Hepatic stellate cell (primary cell): ENCODE data around the gene VIPR2.

ENCODE experiments used
- DNase-seq: peaks from one replicate; pipeline ENCODE4 v3.0.0; 2011; ENCODE audit warnings: low spot score

VIPR2 gene

DNA sequence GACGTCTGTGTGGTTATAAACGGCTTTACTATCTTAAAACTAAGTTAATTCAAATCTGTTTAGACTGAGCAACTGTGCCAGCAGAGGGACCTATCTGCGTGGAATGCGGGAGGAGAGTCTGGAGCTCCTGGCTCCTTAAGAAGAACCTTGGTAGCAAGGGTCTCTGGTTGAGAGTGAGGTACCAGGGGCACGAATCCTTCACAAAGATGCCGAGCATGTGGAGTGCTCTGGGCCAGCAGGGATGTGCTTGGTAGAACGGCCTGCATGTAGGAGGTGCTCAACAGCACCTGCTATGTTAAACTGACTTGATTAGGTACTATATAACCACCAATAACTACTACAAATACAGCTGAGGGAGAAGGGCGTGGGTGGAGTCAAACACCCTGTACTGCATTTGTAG, 102.6 kb downstream of the VIPR2 start:
- no peak for DNase-seq

DNA sequence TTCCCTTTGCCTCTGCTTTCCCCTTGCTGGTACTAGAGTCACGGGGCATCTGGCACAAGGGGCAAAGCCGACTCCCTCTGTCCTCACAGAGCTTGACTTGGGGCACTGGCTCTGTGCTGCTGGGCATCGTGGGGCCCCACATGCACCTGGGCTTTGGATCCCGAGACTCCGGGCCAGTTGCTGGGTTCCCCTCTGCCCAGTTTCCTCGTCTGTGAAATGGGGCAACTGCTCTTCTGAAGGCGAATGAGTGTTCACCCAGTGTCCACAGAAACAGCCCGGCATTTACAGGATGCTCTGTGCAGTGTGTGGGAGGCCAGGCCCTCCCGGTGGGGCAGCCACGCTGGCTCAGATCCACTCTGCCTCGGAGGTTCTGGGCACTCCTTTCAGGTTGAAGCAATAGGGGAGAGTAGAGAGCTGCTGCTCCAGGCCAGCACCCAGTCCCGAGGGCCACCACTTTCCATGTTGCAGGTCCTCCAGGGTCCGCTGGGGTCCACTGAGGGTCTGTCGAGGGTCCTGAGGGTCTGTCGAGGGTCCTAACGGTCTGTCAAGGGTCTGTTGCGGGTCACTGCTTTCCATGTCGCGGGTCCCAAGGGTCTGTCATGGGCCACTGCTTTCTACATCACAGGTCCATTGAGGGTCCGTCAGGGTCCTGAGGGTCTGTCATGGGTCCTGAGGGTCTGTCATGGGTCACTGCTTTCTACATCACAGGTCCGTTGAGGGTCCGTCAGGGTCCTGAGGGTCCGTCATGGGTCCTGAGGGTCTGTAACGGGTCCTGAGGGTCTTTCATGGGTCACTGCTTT, 103.6 kb downstream of the VIPR2 start:
- DNase-seq, result no peak

DNA sequence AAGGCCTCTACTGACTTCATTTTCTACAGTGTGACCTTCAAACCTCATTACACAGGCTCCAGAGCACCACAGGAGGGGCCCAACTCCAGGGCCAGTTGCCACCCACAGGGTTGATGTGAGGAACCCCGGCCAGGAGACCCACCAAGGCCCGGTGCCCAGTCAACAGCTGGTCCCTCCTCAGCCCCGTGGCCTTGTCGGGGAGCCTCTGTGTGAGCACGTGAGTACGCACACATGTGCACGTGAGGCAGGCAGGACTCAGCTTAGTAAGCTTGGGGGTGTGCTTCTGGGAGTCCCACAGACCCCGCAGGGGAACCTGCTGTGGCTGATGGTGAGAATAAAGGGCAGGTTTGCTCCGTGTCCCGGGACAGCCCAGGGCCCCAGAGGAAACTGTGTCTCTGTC, 104.5 kb downstream of the VIPR2 start:
- no peak for DNase-seq

DNA sequence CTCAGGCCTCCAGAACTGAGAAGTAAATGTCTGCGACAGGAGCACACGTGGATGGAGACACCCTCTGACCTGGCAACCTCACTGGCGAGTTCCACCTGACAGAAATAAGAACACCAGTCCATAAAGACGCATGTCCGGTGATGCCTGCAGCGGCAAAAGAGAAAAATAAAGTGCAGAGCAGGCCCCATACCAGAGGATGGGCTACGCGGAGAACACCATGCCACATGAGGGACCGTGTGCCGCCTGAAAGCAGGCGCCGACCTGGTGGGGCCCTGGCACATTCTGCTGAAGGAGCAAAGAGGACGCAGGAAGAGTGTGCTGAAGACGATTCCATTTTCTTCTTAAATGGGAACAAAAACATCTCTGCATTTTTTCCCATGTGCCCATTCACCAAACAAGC, 105.0 kb downstream of the VIPR2 start:
- DNase-seq, result no peak

DNA sequence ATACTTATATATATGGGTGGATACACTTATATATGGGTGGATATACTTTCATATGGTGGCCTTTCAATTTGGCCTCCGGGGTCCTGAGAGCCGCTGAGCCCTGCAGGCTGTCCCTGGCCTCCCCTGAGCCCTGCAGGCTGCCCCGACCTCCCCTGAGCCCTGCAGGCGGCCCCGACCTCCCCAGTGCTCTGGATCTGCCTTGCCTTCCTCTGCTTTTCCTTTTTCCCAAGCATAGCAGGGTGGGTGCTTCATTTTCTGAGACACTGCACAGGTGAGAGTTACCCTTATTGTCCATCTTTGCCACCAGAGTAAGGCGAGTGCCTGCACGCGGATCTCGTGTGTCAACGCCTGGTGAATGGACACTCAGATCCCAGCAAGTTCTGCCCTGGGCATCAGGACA, 106.6 kb downstream of the VIPR2 start:
- no peak for DNase-seq

DNA sequence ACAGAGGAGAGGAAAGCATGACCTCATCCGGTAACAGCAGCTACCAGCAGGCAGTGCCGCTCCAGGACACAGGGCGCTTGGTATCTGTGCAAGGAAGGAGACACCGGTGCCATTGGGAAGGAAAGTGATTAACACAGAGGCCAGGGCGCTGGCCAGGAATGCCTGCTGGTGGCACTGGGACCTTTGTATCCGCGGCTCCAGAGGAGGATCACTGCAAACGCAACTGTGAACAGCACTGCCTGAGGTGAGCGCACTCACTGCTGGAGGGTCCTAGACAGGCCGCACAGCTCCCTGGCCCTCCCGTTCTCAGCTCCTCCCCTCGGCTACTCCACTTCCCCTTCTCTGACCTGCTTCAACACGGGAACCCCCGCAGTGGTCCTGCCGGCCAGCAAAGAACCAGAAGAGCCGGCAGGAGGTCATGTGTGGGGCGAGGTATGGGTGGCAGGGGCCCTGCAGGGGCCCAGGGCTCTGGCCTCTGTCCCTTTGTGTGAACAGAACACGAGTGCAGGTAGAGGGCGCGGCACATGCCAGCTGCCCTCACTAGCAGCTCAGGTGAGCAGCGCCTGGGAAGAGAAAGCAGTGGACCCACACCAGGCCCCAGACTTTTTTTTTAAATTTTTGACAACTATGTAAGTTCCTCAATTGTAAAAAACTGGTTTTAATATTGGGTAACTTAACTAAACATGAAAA, 107.6 kb downstream of the VIPR2 start:
- DNase-seq, result no peak

DNA sequence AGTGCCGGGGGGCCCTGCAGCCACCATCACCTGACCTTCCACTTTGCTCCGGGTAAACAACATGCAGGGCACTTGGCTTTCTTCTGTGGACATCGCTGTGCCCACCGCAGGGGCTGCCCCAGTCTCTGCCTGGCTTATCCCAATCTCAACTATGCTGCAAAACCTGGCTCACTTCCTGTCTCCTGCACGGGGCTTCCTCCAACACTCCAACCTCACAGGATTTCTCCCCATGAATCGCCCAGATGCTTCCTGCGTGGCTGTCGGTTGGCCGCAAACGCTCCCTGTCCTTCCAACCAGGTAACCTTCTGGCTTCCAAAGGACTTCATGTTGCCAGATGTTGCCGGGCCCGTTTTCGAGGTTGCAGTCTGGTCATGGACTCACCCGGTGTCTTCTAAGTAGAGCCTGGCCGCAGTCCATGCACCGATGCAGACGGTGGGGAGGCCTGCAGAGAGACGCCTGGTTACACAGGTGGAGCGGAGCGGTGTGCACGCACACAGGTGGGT, 109.0 kb downstream of the VIPR2 start:
- DNase-seq, result no peak

DNA sequence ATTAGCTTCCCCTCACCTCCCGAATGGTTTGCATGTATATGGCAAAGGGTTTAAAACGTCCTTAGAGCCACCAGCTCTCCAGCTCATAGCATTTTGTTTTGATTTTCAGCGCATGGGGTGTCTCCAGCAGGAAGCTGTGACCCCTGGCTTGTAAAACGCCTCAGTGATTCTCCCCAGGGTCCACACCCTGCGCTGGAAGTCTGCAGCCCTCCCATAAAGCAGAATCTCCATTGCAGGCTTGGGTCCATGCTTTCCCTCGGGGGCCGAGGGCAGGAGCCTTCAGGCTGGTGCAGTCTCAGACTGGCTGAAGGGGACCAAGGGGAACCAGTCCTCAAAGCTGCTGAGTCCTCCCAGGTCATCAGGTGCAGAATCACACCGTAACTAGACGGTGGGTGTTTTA, 109.7 kb downstream of the VIPR2 start:
- no peak for DNase-seq

DNA sequence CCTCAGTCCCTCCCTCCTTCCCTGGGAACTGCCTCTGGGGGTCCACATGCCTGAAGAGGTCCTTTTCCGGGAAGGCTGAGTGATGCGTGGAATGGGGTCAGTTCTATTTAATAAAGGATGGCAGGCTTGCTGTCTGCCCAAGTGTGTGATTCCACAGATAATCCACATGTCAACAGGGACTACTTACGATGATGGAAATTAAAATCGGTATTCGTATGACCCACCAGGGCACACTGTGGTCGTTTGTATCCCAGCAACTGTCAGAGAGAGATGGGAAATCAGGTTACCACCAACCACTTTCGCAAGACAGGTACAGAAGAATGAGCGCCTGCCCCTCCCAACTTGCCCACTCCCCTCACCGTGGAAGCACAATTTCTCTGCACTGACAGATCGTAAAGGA, 110.3 kb downstream of the VIPR2 start:
- DNase-seq, result no peak

DNA sequence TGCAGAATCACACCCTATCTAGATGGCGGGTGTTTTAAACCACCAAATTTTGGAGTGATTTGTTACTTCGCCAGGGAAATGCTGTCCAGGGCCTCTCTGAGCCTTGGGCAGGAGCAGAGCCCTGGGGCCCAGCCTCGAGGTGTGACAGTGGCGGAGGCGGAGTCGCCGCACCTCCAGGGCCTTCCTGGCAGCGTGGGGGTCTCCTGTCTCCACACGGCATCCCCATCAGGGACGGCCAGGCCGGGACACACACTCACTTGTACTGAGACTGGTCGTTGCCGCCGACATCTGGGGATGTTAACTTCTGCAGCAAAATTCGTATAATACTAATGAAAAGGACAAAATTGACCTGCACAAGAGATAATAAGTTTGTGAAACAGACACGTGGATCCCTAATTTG, 110.7 kb downstream of the VIPR2 start:
- no peak for DNase-seq

DNA sequence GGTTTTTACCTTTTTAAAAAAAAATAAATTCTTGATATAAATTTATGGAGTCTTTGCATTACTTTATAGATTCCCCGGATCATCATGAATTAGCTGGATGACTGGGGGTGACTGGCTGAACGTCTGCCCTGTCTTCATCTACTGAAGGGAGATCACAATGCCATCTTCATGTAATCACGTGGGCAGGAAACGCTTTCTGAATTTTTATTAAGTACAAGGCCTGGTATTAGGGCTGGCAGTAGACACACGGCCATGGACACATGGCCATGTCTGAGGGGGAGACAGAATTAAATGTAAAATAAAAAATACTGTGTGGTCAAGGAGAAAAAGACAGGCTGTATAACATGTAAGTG, 111.2 kb downstream of the VIPR2 start:
- no peak for DNase-seq

DNA sequence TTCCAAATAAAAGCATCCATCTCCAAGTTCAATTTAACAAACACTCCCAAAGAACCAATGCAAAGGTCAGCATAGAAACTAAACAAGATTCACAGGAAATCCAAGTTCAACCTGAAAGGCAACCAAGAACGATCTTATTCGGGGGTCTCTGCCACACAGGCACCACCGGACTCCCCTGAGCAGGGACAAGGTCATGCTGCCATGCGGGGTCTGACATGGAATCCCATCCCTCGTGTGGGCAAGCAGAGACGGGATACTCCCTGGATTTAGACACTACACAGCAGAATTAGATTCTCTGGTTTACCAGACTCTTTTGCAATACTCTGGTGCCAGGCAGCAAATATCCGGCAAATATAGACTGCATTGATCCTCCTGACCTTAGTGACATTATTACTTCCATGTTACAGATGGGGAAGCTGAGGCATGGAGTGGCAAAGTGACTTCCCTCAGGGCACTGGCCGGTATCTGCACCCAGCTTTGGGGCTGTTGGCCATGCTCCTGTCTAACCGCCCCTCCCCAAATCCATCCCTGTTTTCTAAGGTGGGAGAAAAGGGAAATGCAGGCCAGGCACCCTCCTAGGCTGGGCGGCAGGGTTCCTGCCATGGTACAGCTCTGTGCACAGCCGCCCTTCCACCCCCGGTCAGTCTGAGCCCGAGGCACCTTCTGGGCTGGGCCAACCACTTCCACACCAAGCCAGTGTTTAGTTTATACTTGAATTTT, 111.8 kb downstream of the VIPR2 start:
- no peak for DNase-seq

DNA sequence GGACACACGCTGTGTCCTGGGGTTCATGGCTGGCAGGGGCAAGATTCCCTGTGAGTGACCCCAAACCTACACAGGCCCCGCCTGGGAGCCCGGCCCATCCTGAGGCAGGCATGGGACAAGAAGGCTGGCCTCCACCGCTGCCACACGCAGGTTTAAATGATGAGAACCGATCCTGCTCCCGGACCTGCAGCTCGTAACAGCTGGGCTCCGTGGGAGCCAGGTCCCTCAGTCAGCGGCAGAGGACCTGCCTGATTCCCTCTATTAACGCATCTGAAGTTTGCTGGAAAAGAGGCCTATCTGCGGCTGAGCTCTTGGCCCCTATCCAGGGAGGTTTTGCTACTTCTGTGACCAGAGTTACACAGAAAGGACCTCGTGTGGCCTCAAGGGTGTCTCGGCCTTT, 112.3 kb downstream of the VIPR2 start:
- no peak for DNase-seq

DNA sequence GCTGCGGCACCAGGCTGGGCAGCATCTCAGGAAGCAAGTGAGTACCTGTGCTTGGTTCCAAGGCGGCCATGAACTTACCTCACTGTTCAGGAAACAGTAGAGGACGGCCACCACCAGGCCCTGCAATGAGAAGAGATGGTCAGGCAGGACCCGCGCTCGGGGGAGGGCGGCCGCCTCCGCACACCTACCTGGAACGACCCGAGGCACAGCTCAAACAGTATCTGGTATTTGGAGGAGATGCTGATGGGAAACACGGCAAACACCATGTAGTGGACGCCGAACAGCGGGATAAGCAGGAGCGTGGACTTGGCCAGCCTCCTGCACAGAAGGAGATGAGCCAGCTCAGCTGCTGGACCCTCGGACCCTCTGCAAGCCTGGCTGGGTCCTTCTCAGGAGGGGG, 112.9 kb downstream of the VIPR2 start:
- DNase-seq, result no peak

DNA sequence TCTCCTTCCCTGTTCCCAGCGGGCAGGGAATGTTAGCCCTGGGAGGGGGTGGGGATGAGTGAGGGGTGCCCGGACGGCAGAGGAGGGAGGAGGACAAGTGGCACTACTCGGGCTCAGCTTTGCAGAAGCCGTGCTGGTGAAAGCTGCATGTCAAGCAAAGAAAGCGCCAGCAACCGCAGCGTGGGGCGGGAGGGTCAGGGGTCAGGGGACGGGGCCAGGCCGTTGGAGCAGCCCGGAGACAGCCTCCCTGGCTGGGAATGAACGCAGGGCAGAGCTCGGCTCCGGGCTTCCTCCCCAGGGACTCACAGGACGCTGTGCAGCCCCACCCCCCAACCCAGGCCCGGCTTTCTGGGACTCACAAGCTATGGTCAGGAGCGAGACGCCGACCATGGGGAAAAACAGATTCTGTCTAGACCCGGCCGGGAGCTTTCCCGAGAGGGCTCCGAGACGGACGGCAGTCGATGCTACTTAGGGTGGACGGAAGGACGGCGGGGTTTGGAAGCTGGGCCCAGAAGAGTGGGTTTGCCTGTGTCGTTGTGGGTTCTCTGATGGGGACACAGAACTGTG, 113.4 kb downstream of the VIPR2 start:
- DNase-seq, result no peak

DNA sequence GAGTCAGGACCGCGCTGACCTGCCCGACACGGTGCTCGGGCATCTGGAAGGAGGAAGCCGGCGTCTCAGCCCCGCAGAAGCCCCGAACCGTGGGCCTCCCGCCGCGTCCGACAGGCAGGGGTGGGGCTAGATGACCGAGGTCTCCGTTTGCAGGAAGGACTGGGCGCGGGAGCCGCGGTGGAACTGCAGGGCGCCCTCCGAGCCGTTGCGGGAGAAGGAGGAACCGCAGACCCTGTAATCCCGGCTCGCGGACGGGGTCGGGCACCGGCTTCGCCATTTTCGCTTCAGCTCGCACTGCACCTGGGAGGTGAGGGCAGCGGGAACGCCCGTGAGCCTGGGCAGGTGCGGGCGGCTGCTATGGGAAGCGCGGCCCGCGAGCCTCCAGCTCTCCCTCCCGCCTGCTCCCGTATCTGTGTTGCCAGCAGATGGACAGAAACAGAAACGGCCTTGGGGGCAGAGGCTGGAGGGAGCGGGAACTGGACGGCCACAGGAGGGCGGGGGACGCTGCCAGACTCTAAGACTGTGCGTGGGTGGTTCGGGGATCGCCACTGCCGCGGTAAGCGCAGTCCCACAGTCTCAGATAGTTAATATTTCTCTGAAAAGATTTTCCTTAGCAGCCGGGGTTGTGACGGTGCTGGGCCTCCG, 114.1 kb downstream of the VIPR2 start:
- peak; percentile 60 for DNase-seq

DNA sequence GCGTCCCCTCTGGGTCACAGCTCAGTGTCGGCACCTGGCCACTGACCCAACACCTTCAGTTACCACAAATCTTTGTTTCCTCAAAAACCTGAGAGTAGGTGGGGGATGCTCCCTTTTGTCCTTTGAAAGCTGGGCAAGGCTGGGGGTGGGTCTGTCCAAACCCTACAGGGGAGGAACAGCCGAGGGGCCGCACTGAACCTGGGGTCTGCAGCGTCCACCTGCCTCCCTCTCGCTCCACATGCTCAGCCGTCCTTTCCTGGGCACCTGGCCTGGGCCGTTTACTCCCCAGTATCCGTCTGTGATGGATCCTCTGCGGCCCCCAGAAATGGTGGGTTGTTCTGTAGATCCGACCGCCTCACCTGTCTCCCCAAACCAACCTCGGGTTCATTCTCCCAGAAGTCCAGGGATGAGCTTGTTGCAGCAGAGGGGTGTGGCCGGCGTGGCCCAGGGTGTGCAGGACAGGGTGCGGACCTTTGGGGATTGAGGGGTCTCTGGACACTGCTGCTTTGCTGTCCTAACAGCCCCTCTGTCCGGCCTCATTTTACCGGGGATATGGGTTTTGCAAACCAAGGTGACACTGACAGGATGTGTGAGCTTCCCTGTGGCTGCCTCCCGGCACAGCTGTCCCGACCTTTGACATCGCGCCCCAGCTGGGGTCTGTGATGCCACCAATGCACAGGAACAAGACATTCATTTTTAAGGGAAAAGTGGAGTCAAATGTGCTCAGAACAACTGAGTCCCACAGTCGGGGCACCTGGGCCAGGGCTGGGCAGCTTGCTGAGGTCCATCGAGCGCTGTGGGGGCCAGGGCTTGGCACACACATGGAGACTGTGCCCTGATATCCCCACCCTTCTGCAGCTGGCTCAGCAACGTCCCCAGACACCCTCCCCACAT, 115.9 kb downstream of the VIPR2 start:
- no peak for DNase-seq

DNA sequence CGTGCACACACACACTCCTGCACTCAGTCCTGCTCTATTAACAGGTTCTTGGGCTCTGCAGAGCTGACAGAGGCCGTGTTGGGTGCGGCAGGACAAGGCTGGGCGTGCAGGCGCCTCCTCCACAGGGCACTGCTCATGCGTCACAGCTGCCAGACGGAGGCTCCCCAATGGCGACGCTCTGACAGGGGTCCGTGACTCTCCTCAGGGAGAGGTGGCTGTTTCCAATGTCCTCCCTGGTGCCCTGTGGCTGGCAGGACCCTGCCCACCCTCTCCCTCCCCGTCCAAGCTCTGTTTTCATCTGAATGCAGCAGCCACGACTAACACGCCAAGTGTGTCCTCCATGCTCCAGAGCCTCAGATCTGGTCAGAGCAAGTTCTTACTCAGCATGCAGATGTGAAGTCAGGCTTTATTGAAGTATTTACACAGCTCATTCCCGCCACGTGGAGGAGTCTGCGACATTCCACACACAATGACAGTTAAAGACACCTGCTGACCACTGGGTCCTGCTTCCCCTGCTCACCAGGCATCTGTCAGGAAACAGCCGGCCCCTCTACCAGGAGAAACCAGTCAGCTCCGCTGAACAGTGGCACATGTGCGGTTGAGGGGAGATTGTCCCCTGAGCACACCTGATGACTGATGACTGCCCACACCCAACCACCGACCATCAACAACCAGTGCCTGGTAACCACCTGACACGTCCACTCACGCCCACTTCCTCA, 116.7 kb downstream of the VIPR2 start:
- no peak for DNase-seq

DNA sequence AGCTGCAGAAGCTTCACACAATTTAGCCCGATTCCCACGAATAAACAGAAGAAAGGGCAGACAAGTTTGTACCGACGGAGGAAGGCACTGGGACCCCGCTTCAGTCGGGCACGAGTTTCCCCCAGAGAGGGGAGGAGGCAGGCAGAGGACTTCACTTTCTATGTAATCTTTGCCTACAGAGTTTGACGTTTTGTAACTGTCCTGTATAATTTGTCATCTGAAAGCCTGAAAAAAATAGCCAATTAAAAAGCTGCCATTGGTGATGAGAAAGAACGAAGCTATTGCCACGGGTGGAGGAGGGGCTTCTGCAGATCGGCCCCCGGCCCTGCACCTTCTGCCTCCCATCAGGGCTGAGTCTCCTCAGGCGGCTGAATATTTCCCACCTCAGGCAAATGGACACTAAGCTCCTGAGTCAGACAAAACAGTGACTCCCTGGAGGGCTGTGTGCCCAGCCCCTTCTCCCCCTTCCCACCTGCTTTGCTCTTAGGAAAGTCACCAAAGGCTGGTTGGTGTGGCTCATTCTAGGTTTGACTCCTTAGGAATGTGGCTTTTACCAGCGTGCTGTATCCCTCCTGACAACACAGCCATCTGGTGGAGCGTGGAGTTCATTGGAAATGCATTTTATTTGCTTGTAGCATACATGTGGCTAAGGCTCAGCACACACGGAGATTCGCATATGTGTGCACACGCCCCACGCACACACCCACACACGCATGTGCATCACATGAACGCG, 117.4 kb downstream of the VIPR2 start:
- no peak for DNase-seq
